AG09309 (cell line): Measurements from ENCODE around the gene CSTPP1.

ENCODE experiments used
- DNase-seq: peaks from one replicate; pipeline ENCODE4 v3.0.0-alpha.2; 2010; ENCODE audit warnings: low read depth
- H3K4me3 ChIP-seq: 2 replicates; pipeline ENCODE4 v1.5.1; 2011; ENCODE audit warnings: mild to moderate bottlenecking, low read depth, low read length, moderate library complexity; ENCODE audit not compliant: control insufficient read depth
- CTCF ChIP-seq: IDR thresholded peaks from 2 replicates; pipeline ENCODE4 v1.5.1; 2011; ENCODE audit warnings: mild to moderate bottlenecking, low read depth, low read length, inconsistent platforms; ENCODE audit not compliant: insufficient read depth, control insufficient read depth; ENCODE audit errors: missing control alignments

CSTPP1 gene

GRCh38 chr11:47171061-47171838 is 234.7 kb downstream of the CSTPP1 start:
- no peak for DNase-seq
- H3K4me3 ChIP-seq, result no peak overlapping the region
- no peak for TF ChIP-seq CTCF

GRCh38 chr11:47171856-47172255 is 235.3 kb downstream of the CSTPP1 start:
- no peak overlapping the region for H3K4me3 ChIP-seq
- no peak for TF ChIP-seq CTCF
- no peak for DNase-seq

GRCh38 chr11:47172740-47173336 is 236.3 kb downstream of the CSTPP1 start:
- TF ChIP-seq CTCF, result no peak
- H3K4me3 ChIP-seq, result no peak overlapping the region
- DNase-seq, result no peak

- no peak for DNase-seq
- no peak for TF ChIP-seq CTCF
- H3K4me3 ChIP-seq, result peak overlapping the region; percentile 91
Measured at GRCh38 chr11:47175746-47176327, 239.3 kb downstream of the CSTPP1 start.

GRCh38 chr11:47176328-47177228 is 240.0 kb downstream of the CSTPP1 start, which contains the start of gene ARFGAP2:
TSS of gene ARFGAP2 (minus strand) at chr11:47176879. CDS start at chr11:47176853, 26 bp downstream.
- DNase-seq, result peak; percentile 76
- peak within 1 kb of the TSS; percentile 91 for H3K4me3 ChIP-seq
- no peak for TF ChIP-seq CTCF

- TF ChIP-seq CTCF, result peak; percentile 71
- H3K4me3 ChIP-seq, result peak overlapping the region; percentile 75
- DNase-seq, result peak; percentile 50
Measured at GRCh38 chr11:47177229-47177845, 240.8 kb downstream of the CSTPP1 start.
